Body of pancreas (tissue), 4 donors: Measurements from ENCODE around the gene DLX4.

Experiments
- CTCF ChIP-seq, 7 experiments: fragments of 450-650 bp in 4 of 7; fragments of 200-600 bp in 3 of 7; sonication (generic) in 3 of 7; IDR thresholded peaks; one replicate each; pipeline ENCODE4 v1.5.1; 2016 to 2019; ENCODE audit warnings: antibody characterized with exemption in 7 of 7
- POLR2A ChIP-seq, 3 donors: fragments of 450-650 bp; IDR thresholded peaks; one replicate each; pipeline ENCODE4 v1.6.1; 2016; ENCODE audit warnings: antibody characterized with exemption in 3 of 3, mild to moderate bottlenecking in 2 of 3

- TF ChIP-seq CTCF (IDR thresholded peaks at IDR 0.05) (no peak), POLR2A (IDR thresholded peaks at IDR 0.05) (no peak)
Measured at GRCh38 chr17:49964769-49965523, 4.0 kb upstream of the DLX4 start.
